GM21576 (cell line): ENCODE results near the gene ZNF581.

Experiments
- ATAC-seq: cut with Tn5 transposase; IDR thresholded peaks from one replicate; pipeline ENCODE4 v1.9.1; 2021; ENCODE audit warnings: mild to moderate bottlenecking, moderate library complexity; ENCODE audit not compliant: unreplicated experiment

The ZNF581 gene

DNA sequence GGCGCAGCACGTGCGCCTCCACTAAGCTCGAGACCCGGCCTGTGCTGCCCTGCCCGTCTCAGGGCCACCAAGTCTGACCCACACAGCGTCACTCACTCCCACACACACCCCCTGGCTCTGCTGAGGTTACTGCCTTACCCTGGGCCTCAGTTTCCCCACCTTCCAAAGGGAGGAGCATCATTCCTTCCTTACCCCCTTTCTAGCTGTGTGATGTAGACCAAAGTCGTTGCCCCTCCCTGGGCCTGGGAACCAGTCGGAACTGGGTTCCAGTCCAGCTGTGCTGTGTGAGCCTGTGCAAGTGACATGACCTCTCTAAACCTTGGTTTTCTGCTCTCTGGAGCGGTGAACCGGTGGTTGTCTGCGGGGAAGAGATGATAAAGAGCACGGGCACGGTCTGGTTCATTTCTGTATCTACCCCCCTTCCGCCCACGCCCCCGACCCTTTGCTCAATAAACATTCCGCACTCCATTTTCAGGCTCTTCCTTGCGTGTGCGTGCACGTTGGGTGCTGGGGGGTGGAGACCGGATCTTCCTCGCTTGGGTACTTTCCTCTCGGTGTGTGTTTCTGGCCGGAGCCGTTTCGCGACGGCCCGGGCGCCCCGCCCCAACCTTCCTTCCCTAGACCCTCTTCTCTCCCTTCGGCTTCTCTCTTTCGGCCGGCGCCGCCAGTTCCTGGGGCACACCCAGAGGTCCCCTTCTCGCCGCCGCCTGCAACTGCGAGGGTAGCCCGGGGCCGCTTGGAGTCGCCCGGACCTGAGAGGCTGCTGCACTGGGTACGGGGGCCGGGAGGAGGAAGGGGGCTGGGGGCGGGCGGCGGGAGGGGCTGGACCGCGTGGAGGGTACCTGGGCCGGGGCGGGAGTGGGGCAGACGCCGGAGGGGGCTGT lies at the start of gene ZNF581:
Gene ZNF581, plus strand, starts transcription at position 647 of the 884 bp plus-strand sequence. CDS start 923 bp downstream, outside the sequence.
- ATAC-seq: no peak

DNA sequence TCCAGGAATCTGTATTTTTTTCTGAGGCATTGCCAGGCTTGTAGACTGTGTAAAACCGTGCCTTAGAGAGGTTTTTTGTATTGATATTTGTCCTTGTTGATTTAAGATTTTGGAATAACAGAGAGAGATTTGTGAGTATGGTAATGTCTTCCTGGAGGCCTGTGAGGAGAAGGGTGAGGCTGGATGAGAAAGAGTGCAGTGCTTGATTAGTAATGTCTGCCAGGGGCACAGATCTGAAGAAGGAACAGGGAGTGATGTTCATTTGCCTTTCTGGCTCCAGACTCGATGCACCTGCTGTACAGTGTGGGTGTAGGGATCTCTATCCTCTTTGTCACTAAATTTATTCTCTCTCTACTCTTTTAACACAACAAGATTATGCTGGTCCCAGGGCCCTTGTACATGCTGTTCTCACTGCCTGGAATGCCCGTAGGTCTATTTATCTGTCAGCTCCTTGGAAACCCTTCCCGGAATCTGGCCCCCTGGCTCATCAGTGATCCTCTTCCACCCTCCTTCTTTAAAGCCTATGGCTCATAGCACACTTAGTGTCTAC lies 48.4 kb upstream of the ZNF581 start:
- ATAC-seq: no peak

GRCh38 chr19:55596304-55596703 lies 47.1 kb upstream of the ZNF581 start:
- ATAC-seq: no peak

- ATAC-seq: no peak
These were observed 45.9 kb upstream of the ZNF581 start for GRCh38 chr19:55597501-55597921.

- ATAC-seq: no peak
These were observed 45.4 kb upstream of the ZNF581 start for GRCh38 chr19:55598034-55598433.

DNA sequence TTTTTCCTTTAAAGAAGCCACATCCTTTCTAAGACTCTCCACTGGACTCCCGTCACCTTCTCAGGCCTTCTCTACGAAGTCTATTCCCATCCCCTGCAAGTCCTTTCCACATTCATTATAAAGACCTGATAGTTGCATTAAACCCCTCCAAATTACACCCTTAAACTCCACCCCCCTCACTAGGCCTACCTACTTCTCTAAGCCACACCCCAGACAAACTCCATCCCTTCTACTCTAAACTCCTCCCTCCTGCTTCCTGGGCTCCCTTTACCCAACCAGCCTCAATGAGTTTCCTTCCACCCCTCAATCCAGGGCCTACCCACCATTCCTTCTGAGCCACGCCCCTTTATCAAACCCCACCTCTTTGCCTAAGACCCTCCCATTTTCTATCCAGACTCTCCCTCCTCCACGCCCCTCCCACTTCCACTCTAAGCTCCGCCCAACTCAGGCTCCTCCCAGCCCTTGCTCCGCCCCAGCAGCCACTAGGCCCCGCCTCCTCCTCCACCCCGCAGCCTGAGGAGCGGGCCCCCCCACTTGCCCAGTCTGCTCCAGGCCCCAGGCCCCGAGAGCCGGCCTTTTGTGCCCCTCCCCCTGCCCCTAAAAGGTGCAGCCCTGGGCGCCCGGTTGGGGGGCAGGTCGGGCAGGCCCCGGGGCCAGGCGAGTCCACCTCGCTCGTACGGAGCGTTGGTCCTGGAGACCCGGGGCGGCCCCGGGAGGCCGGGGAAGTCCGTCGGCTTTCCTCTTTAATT lies 44.6 kb upstream of the ZNF581 start:
- peak; percentile 55 for ATAC-seq

DNA sequence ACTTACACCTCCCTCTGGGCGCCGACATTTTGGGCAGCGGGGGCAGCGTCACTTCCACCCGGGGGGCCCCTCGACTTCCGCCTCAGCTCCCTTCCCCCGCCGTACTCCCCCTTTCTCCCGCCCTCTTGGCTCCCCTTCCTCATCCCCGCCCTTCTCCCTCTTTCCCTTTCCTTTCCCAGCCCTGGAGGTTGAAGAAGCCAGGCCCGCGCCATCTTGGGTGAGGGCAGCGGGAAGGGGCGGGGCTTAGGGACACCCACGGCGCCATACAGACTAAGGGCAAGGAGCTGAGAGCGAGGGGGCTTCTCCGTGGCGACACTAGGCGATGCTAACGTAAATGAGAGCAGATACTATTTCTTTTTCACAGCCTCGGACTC lies 44.0 kb upstream of the ZNF581 start, which contains the start of gene FIZ1:
Gene FIZ1, minus strand, starts transcription at position 50 of the 374 bp plus-strand sequence. CDS start 1,652 bp downstream, outside the sequence.
- ATAC-seq: peak; percentile 48

- ATAC-seq: peak; percentile 27
These were observed 43.4 kb upstream of the ZNF581 start, which contains the start of gene ZNF524 for GRCh38 chr19:55599842-55600661. TSS of gene ZNF524 (plus strand) at chr19:55600288. CDS start at chr19:55602113, 1,825 bp downstream.

GRCh38 chr19:55600662-55601028 lies 42.8 kb upstream of the ZNF581 start:
- no peak for ATAC-seq

DNA sequence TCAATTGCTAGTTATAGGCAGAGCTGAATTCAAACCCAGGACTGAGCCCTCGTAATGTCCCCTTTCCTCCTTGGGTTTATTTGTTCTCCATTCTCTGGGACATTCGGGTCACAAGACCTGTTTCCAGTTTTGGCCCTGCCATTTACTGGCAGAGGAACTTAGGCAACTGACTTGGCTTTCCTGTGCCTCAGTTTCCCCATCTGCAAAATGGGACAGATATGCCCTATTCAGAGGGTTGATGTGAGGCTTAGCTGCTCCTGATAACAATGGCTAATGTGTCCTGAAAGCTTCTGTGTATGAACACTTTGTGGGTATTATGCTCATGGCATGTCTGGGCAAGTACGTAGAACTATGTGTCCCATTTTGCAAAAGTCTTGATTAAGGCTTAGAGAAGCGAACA lies 42.4 kb upstream of the ZNF581 start:
- no peak for ATAC-seq

- ATAC-seq: no peak
These were observed 41.1 kb upstream of the ZNF581 start for GRCh38 chr19:55602104-55603001.

GRCh38 chr19:55603115-55603514 lies 40.3 kb upstream of the ZNF581 start:
- no peak for ATAC-seq

DNA sequence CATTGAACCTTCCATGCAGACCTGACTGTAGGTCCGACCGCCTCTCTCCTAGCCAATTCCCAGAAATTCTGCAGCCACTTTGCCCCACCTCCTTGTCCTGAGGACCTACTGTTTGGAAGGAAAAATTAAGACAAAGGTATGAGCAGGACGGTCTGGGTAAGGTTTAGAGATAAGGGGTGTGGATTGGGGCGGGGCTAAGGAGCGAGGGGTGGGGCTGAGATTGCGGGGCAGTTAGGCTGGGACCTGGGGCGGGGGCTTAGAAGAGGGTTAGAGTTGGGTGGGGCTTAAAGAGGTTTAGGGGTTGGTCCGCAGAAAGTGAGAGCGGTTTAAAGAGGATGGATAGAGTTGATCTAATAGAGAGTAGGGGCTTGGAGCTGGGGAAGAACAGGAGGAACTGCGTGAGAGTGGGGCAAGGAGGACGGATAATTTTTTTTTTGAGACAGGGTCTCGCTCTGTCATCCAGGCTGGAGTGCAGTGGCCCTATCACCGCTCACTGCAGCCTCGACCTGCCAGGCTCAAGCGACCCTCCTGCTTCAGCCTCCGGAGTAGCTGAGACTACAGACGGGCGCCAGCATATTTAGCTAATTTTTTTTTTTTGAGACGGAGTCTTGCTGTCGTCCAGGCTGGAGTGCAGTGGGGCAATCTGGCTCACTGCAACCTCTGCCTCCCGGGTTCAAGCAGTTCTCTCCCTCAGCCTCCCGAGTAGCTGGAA lies 39.7 kb upstream of the ZNF581 start:
- ATAC-seq: no peak

GRCh38 chr19:55605207-55605636 lies 38.2 kb upstream of the ZNF581 start:
- ATAC-seq: peak; percentile 68

DNA sequence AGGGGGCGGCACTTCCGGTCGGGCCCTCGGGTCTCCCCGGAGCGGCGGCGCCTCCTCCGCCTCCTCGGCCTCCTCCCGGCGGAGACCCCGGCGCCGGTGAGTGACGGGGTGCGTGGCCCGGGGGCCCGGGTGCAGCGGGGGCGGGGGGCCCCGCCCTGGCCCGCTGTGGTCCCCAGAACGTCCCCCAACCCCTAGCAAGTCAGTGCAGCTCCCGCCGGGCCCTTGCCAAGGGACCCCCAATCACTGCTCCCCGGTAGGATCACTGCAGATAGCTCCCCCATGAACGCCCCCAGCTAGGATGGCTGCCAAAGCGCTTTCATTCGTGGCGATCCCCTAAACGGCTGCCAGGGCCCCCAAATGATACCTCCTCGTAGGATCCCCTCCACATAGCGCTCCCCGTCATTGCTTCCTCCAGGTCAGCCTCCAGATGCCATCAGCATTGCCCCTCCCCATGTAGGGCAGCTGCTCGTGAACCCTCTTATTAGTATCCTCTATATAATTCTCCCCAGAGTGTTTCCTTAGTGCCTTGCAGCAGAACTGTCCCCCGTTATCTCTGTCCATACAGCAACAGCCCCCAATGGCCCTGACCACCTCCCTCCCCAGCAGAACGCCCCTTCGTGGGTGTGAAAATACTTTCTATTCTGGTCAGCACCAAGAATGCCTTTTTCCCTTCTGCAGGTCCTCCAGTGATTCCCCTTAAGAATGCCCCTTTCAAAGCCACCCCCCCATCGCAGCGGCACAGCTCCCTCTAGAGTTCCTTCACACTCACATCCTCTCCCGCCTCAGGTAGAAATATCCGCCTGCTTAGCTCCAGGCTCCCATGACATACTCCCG lies 37.6 kb upstream of the ZNF581 start, which contains the start of gene ZNF865:
Gene ZNF865, plus strand, starts transcription at position 11 of the 834 bp plus-strand sequence. CDS start 7,972 bp downstream, outside the sequence.
- ATAC-seq: no peak

DNA sequence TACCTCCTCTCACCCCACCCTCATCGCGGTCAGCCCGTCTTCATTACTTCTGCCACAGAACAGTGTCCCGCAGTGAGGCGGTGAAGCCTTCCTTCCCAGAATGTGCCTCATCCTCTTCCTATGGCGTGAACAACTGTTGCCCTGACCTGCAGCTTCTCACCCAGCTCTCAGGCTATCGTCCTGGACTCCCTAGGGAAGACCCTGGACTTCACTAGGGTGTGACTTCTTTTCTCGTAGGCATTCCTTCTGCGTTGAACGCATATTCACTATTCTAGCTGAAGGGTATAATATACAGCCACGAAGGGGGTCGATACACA lies 37.0 kb upstream of the ZNF581 start:
- ATAC-seq: no peak

GRCh38 chr19:55606817-55607216 lies 36.6 kb upstream of the ZNF581 start:
- ATAC-seq: no peak

DNA sequence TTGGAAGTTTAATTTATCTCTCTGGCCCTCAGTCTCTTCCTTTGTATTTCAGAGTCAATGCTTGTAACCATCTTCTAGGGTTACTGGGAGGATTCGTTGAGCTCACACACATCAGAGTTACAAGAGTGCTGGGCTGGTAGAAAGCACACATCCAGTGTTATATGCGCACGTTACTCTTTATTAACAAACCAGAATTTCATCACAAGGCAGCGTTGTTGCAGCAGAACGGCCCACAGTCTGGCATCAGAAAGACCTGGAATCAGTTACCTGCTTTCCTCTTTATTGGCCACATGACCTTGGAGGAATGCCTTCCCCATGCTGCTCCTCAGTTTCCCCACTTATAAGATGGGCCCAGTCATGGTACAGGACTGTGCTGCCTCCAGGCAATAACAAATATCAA lies 34.1 kb upstream of the ZNF581 start:
- ATAC-seq: no peak
